Activated CD4-positive, alpha-beta T cell treated with anti-CD3 and anti-CD28 coated beads, Interleukin-2, Interleukin-6, amounts not matched to agents 100 ng/mL and 50 ng/mL, durations not matched to agents 16 hours and 8 hours (primary cell): ENCODE results near the gene DNAH12.
"Not testable (repeated sequence)": the region's sequence is repeated elsewhere in the genome, so short reads cannot be mapped to it uniquely, and the experiment has no call there.

Source experiments
- DNase-seq: peaks from one replicate; pipeline ENCODE4 v3.0.0-alpha.2; 2020

Gene DNAH12

DNA sequence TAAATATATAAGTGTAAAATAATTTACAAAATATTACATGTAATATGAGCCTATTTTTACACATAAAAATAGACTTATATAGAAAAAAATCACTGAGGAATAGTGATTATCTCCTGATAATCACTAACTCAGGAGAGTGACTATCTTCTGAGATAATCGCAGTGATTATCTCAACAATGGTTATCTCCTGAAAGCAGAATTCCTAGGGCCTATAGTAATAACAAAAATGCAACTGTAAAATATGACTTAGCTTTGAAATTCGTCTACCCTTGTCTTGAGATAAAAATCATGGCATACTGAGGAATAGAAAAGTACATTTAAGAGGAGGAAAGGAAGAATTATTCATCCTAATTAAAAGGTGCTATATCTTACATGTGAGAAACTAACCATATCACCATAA is 134.7 kb downstream of the DNAH12 start:
- DNase-seq = no peak

DNA sequence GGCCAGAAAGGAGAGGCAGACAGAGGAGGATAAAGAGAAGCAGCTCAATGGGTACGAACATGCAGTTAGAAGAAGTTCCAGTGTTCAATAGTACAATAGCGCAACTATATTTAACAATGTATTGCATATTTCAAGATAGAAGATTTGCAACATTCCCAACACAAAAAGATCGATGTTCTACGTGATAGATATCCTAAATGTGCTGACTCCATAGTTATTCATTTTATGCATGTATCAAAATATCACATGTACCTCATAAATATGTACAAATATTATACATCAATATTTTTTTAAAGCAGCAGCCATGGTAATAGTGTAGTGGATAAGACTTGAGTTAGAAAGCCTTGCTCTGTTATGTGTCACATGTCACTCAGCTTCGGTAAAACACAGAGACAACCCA is 141.5 kb downstream of the DNAH12 start:
- no peak for DNase-seq

DNA sequence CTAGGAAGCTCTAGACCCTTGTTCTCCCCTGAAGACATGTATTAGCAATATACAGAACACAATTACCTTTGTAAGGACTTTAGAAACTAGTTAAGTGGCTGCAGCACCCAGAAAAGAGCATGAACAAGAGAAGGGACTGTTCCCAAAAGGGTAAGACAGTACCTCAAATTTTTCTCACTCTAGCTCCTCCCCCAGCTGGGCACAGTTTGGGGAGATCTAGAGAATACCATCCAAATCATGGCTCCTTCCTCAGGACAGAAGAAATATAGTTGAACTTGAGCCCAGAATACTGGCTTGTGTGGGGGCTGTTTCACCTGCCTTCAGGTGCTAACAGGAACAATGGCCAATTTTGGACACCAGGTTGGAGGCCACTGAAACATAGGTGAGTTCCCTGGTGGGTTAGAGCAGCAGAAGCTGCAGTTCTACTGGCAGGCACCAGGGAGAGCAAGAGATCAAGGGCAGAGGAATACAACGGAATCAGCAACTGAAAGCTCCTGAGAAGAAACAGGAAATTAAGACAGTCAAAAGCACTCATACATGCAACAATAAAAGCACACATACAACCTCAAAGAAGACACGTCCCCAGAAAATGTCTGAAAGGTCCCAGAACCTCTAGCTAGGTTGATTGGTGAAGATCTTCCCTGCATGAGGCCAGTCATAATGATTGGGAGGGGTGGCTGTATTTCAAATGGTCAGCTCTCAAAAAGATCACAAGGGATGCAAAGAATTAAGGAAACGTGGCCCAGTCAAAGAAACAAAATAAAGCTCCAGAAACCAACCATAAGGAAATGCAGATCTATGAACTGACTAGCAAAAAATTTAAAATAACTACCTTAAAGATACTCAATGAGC is 146.7 kb downstream of the DNAH12 start:
- peak; percentile 76 for DNase-seq

DNA sequence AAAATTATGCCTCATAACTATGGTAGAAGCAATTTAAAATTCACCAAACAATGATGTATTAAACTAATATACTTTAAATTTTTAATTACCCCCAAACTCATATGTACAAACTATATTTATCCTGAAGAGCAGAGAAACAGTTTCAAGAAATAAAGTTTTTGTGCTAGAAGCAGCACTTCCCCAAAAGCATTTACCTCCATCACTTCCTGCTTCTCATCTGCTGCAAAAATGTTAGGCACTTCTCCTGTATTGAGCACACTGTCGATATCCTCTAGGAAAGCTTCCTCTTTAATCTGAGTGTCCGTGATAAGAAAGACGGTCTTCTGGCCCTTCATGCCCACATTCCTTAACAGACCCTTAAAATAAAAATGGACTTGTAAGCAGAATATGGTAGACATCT is 150.2 kb downstream of the DNAH12 start:
- DNase-seq = no peak

DNA sequence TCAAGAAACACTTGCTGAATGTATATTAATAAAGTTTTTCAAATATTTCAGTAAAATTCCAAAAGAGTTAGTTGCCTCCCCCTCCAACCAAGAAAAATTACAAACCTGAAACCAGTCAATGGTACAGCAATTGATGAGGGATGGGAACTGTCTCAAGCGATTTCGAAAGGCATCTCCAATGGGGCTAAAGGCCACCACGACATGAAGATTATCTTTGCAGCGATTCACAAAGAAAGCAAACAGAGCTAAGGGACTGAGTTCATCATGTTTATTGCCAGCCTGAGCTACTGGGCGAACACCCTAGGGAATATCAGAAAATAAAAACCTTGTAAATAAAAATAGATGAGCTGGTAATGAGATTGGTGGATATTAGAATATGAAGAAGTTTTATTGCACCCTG is 152.4 kb downstream of the DNAH12 start:
- no peak for DNase-seq

DNA sequence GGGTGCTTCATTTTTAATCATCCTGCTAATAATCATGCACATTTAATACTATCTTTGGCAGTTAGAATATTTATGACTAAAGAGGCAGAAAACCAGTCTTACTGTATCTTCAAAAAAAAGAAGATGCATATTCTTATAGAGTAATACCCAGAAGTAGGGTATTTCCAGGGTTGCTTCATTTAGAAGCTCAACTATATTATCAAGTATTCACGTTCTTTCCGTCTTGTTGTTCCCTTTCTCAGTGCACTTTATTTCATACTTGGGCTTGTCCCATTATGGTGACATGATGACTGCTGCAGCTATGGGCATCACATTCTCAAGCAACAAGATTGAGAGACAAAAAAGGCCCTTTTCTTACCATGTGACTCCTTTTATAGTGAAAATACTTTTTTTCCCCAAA is 154.9 kb downstream of the DNAH12 start:
- DNase-seq = no peak

DNA sequence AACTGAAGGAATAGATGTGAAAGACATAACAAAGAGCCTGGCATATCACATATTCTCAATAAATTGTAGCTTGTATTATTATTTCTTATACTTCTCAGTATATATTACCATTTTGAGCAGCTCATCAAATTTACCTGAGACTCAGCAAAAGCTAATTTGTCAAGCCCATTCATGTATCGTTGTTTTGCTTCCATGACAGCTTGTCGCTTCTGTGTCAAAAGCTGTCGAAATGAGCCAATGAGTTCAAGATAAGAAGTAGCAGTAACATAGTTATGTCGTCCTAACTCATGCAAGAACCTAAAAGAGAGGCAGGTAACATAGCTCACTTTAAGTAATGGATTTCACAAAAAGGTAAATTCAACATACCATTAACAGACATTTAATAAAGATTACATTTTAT is 157.8 kb downstream of the DNAH12 start:
- no peak for DNase-seq

DNA sequence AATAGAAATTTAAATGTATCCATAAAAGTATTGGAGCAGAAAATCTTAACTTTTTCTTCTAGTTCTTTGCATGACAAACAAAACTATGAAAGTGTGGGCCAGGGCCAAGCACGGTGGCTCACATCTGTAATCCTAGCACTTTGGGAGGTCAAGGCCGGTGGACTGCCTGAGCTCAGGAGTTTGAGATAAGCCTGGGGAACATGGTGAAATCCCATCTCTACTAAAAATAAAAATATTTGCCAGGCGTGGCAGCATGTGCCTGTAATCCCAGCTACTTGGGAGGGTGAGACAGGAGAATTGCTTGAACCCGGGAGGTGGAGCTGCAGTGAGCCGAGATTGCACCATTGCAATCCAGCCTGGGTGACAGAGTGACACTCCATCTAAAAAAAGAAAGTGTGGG is 158.6 kb downstream of the DNAH12 start:
- no peak for DNase-seq

DNA sequence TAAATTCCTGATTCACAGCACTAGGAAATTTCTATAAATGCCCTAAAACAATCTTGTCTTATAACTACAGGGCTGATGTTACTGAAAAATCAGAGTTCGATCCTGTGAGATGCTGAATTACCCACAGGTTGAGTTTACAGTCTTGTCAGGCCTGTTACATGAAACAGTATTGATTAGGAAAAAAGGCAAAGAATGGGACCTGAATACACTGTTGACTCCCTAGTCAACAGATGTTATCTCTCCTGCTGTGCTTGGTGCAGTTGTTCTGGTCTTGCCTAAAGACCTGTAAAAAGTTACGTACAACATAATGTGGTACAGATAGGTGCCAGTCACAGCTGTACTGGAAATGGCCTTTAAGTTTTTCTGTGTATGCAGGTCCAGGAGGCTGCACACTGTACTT is 160.3 kb downstream of the DNAH12 start:
- DNase-seq = no peak

DNA sequence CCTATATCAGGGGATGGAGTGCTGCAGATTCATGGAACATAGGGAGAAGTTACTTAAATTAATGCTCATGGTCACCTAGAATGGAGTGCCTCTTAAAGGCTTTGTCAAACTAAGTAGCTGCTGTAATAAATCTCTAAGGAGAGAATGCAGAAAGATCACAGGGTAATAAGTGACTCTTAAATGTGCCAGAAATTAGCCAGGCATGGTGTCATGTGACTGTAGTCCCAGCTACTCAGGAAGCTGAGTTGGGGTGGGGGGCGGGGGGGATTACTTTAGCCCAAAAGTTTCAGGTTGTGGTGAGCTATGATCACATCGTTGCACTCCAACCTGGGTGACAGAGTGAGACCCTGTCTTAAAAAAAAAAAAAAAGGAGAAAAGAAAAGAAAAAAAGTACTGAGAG is 160.7 kb downstream of the DNAH12 start:
- no peak for DNase-seq

DNA sequence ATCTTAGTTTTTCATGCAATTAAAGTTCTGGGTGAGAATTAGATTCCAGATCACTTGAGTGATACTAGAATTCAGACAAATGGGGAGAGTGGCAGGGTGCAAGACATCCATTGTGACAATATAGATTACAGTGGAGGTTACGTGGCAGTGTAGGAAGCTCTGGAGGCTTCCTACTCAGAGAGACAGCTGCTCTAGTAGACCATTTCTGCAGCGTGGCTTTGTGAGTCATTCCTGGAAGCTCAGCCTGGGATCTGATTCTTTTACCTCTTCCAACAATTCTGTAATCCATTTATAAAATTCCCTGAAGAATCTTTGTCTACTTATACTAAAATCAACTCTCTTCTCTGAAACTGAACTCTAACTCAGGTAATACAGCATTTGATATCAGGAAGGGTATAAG is 161.2 kb downstream of the DNAH12 start:
- no peak for DNase-seq

DNA sequence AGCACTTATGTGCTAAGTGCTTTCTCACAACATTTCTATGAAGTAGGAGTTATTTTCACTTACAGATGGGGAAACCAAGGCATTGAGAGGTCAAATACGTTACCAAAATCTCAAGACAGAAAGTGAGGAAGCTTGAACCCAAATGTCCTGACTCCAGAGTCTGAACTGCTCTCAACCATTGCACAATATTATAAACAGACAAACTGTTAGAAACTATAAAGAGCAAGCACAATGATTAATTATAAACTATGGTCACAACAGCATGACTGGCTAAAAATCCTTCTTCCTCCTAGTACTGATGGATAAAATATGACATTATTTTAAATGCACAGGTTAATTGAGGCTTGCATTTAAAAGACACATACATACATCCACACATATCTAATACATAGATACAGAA is 173.8 kb downstream of the DNAH12 start:
- no peak for DNase-seq

DNA sequence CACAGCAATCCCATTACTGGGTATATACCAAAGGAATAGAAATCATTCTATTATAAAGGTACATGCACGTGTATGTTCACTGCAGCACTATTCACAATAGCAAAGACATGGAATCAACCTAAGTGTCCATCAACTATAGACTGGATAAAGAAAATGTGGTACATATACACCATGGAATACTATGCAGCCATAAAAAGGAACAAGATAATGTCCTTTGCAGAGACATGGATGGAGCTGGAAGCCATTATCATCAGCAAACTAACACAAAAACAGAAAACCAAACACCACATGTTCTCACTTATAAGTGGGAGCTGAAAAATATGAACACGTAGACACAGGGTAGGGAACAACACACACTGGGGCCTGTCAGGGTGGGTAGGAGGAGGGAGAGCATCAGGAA is 179.1 kb downstream of the DNAH12 start:
- not testable (repeated sequence) for DNase-seq

DNA sequence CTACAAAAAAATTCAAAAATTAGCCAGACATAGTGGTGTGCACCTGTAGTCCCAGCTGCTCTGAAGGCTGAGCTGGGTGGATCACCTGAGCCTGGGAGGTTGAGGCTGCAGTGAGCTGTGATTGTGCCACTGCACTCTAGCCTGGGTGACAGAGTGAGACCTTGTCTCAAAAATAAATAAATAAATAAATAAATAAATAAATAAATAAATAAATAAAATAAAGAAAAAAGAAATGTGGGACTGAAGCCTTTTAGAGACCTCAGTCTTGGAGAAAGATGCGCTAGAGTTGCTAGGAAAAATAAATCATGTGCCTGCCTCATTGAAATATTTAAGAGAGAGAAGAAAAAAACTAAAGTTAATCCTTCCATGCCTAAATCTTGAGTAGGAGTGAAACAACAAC is 187.9 kb downstream of the DNAH12 start:
- not testable (repeated sequence) for DNase-seq

DNA sequence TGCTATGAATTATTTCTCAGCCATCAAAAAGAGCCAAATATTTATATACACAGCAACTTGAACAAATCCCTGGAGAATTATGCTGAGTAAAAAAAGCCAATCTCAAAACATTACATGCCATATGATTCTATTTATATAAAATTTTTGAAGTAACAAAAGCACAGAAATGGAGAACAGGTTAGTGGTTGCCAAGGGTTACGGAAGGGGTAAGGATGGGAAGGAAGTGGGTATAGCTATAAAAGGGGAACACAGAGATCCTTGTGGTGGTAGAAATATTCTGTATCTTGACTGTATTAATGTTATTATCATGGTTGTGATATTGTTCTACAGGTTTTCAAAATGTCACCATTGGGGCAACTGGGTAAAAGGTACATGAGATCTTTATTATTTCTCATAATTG is 189.4 kb downstream of the DNAH12 start:
- no peak for DNase-seq

DNA sequence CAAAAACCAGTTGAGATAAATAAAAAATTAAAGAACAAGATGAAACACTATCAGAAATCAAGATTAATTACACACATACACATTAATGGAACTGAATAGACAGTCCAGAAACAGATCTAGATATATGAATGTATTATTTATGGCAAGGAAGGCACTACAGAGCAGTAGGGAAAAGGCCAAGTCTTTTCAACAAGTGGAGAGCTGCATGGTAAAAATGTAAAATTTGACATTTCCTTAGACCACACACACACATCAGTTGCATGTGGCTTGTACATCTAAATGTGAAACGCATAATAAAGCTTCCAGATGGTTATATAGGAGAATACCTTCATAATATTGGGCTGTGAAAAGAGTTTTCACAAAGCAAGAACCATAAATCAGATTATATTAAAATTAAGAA is 193.9 kb downstream of the DNAH12 start:
- DNase-seq = no peak

DNA sequence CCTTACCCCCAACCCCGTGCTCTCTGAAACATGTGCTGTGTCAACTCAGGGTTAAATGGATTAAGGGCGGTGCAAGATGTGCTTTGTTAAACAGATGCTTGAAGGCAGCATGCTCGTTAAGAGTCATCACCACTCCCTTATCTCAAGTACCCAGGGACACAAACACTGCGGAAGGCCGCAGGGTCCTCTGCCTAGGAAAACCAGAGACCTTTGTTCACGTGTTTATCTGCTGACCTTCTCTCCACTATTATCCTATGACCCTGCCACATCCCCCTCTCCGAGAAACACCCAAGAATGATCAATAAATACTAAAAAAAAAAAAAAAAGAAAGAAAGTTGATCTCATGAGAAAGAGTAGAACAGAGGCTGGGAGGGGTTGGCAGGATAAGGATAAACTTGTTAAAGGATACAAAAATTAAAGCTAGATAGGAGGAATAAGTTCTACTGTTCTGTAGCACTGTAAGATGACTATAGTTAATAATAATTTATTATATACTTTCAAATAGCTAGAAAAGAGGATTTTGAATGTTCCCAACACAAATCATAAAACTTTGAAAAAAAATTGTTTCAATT is 205.0 kb downstream of the DNAH12 start:
- DNase-seq = not testable (repeated sequence)

DNA sequence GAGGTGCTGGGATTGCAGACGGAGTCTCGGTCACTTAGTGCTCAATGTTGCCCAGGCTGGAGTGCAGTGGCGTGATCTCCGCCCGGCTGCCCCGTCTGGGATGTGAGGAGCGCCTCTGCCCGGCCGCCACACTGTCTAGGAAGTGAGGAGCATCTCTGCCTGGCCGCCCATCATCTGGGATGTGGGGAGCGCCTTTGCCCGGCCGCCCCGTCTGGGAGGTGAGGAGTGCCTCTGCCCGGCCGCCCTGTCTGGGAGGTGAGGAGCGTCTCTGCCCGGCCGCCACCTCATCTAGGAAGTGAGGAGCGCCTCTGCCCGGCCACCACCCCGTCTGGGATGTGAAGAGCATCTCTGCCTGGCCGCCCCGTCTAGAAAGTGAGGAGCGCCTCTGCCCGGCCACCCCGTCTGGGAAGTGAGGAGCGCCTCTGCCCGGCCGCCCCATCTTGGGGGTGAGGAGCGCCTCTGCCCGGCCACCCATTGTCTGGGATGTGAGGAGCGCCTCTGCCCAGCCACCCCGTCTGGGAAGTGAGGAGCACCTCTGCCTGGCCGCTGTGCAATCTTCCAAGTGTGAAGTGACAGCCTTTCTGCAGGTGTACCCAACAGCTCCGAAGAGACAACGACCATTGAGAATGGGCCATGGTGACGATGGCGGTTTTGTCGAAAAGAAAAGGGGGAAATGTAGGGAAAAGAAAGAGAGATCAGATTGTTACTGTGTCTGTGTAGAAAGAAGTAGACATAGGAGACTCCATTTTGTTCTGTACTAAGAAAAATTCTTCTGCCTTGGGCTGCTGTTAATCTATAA is 205.7 kb downstream of the DNAH12 start:
- DNase-seq = not testable (repeated sequence)

DNA sequence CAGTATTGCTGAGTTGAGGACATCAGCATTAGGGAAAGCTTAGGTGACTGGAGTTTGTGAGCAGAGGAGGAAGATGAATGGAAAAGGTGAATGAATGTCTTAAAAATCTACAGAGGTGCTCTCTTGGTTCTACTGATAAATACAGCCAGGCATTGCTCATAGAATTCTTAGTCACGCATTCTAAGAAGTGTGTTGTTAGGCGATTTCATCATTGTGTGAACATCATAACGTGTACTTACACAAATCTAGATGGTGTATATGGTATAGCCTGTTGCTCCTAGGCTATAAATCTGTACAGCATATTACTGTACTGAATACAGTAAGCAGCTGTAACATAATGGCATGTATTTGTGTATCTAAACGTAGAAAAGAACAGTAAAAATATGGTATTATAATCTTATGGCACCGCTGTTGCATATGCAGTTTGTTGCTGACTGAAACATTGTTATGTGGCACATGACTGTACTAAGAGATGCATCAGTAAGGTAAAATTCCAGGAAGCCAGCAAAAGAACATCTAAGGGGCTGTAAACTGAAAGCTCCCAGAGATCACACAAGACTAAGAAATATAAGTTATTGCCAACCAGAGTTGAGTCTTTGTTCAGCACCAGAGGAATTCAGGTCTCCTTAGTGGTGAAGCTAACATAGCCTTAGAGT is 208.7 kb downstream of the DNAH12 start:
- DNase-seq = no peak

DNA sequence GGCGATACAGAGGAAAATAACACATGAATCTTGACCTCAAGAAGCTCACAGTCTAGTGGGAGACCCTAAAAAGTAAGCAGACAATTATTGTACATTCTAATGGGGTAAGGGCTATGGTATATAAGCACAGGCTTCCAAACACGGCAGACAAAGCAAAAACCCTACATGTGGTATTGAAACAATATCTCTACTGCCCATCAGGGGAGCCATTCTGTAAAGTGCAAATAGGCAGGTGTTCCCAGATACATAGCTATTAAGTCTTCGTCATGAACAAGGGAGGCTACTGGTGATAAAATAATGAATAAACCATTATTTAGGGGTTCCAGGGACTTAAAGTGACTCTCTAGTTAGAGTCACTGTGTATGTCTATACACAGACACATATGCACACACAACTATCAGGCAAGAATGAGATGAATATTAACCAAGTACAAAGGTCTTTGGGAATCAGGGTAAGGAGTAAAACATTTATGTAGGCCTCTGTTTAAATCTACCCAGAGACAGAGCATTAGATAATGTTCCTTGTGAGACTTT is 213.0 kb downstream of the DNAH12 start:
- no peak for DNase-seq

DNA sequence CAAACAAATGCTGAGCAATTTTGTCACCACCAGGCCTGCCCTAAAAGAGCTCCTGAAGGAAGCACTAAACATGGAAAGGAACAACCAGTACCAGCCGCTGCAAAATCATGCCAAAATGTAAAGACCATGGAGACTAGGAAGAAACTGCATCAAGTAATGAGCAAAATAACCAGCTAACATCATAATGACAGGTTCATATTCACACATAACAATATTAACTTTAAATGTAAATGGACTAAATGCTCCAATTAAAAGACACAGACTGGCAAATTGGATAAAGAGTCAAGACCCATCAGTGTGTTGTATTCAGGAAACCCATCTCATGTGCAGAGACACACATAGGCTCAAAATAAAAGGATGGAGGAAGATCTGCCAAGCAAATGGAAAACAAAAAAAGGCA is 217.6 kb downstream of the DNAH12 start:
- not testable (repeated sequence) for DNase-seq

DNA sequence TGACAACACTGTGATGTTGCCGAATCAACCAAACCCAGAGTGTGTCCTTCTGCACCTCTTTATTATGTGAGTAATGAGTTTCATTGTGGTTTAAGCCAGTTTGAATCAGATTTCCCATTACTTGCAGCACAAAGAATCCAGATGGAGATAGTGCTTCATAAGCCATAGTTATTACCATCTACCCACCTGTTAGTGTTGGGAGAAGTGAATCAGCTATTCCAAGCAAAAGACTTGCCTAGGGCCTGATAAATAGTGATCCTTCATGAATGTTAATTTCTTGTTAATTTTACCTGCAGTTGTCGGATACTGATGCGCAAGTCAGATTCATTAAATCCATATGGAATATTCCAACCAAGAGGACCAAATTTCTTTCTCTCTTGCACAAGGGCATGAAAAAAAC is 229.9 kb downstream of the DNAH12 start:
- DNase-seq = no peak

DNA sequence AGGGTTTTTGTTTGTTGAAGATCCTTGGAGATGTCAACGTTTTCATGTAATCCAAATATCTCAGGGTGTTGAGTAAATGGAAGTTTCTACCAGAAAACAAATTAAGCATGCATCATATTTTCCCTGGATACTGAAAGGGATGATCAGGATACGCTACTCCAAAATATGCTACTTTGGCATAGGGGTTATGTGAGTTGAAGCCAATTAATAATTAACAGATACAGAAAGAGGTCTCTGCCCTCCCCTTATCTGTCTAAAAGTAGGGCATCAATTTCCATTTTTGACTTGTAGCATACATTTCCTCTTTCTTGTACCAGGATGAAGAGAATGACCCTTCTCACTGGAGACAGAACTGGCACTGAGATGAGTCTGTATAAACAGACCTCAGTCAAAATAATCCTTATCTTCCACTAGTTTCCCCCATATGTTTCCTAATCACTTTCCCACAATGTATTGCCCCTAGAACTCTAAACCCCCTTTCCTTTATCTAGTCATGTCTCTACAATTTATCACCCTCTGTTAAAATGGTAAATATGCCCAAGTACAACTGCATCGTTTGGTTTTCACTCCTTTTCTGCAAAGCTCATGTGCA is 234.3 kb downstream of the DNAH12 start:
- DNase-seq = no peak
